Left lung (tissue), 10 donors: ENCODE data around the gene GPRASP2. TPM values are rescaled to one million over a fixed set of nuclear protein-coding genes. Genes with fewer than 3 reads are reported as not detected.
"Not testable (repeated sequence)": the region's sequence is repeated elsewhere in the genome, so short reads cannot be mapped to it uniquely, and the experiment has no call there.

Experiments used
- ATAC-seq: fragments of 200-7000 bp; cut with Tn5 transposase; one replicate; pipeline ENCODE4 v1.9.1; 2020; ENCODE audit warnings: moderate library complexity
- DNase-seq, 4 donors: peaks; one replicate each; pipeline ENCODE4 v3.0.0-alpha.2; 2013 to 2020
- H3K27ac ChIP-seq, 2 donors: fragments of 200-600 bp; sonication (generic) in 1 of 2; one replicate each; pipeline versions ENCODE4 v1.5.0 to v1.8.0; 2020 to 2021
- H3K27me3 ChIP-seq, 2 donors: fragments of 200-600 bp; sonication (generic) in 1 of 2; one replicate each; pipeline versions ENCODE4 v1.5.0 to v1.8.0; 2020 to 2021
- H3K36me3 ChIP-seq, 2 donors: fragments of 200-600 bp; sonication (generic) in 1 of 2; one replicate each; pipeline versions ENCODE4 v1.5.0 to v1.8.0; 2020 to 2021
- H3K4me1 ChIP-seq, 2 donors: fragments of 200-600 bp; one replicate each; pipeline ENCODE4 v1.8.0; 2021
- H3K4me3 ChIP-seq, 2 donors: fragments of 200-600 bp; sonication (generic) in 1 of 2; one replicate each; pipeline versions ENCODE4 v1.5.0 to v1.8.0; 2020 to 2021; ENCODE audit warnings: mild to moderate bottlenecking in 1 of 2
- H3K9me3 ChIP-seq, 2 donors: fragments of 200-600 bp; sonication (generic) in 1 of 2; one replicate each; pipeline versions ENCODE4 v1.5.0 to v1.8.0; 2020 to 2021
- CTCF ChIP-seq, 2 donors: fragments of 200-600 bp; sonication (generic) in 1 of 2; IDR thresholded peaks; one replicate each; pipeline versions ENCODE4 v1.5.0 to v1.8.0; 2021; ENCODE audit warnings: antibody characterized with exemption in 2 of 2
- intact Hi-C, 2 donors: fragments of 100-400 bp; cut with DNase I; formaldehyde crosslinking; loops; one replicate each; pipeline versions ENCODE4 v1.11.2 to v1.14.2; 2022
- polyA plus RNA-seq, 6 donors: library from polyadenylated mRNA; unstranded; fragments of 120-200 nt; gene quantifications; one replicate each; pipeline ENCODE4 v1.2.1, GENCODE V29; 2013; ENCODE audit not compliant: insufficient read length in 6 of 6
- total RNA-seq, 2 donors: library from RNA; stranded (reverse); fragmentation: NEBNext Ultra II Directional; extraction: Animal tissue kit (Norgen Biotek cat#: 25700); gene quantifications; one replicate each; pipeline ENCODE4 v1.2.1, GENCODE V29; 2021
- donor health status: DM: no; HTN: yes; CAD: no.
- donor health status: DM: no; HTN: no; CAD: no.

Gene GPRASP2
- total and polyA plus RNA-seq, 8 donors: 5.0 to 37.9 (median 33.9) TPM

DNA sequence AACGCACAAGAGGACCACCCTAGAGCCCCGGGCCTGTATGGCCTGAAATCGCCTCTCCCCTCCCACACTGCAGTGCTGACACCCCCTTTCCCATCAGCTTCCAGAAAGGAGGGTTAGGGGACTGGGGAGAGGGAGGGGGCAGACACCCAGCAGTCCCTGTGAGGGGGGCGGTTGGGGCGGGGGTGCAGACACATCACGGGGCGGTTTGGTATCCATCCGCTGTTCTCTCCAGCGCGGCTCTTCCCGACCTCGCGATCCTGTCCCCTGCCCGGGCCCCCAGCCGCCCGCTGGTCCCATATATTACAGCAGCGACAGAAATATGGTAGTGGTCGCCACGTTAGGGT, 404 bp upstream of the GPRASP2 start:
- H3K4me1 ChIP-seq: peaks cover 0 to 5% of the 10 kb centered on the region in 2 donors
- DNase-seq: peak in 1 of 4 donors; percentile 28
- TF ChIP-seq CTCF (IDR thresholded peaks at IDR 0.05): no peak
- no peaks in the 10 kb centered on the region for H3K9me3 ChIP-seq
- ATAC-seq: no peak
- H3K27ac ChIP-seq: no peak overlapping the region
- peak overlapping the region; percentile 43 to 47 for H3K4me3 ChIP-seq
- peaks cover 0 to 23% of the 10 kb centered on the region in 2 donors for H3K27me3 ChIP-seq
- H3K36me3 ChIP-seq: no peaks in the 10 kb centered on the region
- intact Hi-C loops: no loop called here

- Histone ChIP-seq H3K36me3 (no peaks in the 10 kb centered on the region), H3K4me3 (peak overlapping the region; percentile 43 to 47), H3K27me3 (peaks cover 0 to 23% of the 10 kb centered on the region in 2 donors), H3K4me1 (peaks cover 0 to 5% of the 10 kb centered on the region in 2 donors), H3K27ac (peak overlapping the region; percentile 65 to 67), H3K9me3 (no peaks in the 10 kb centered on the region)
- peak; percentile 46 to 53 for TF ChIP-seq CTCF (IDR thresholded peaks at IDR 0.05)
- intact Hi-C loops: no loop called here
- DNase-seq: peak in 3 of 4 donors; percentile 37 to 77 (median 55)
- peak; percentile 89 for ATAC-seq
These were observed 855 bp downstream of the GPRASP2 start for GRCh38 chrX:102712981-102713625.

DNA sequence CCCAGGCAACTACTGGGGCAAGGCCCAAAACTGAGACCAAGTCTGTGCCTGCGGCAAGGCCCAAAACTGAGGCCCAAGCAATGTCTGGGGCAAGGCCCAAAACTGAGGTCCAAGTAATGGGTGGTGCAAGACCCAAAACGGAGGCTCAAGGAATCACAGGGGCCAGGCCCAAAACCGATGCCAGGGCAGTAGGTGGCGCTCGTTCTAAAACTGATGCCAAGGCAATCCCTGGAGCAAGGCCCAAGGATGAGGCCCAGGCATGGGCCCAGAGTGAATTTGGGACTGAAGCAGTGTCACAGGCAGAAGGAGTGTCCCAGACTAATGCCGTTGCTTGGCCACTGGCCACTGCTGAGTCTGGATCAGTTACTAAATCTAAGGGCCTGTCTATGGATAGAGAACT, 2.7 kb downstream of the GPRASP2 start:
- Histone ChIP-seq H3K36me3 (no peaks in the 10 kb centered on the region), H3K4me1 (peaks cover 0 to 5% of the 10 kb centered on the region in 2 donors), H3K27ac (no peak overlapping the region), H3K9me3 (no peaks in the 10 kb centered on the region), H3K27me3 (peaks cover 0 to 23% of the 10 kb centered on the region in 2 donors), H3K4me3 (no peak overlapping the region)
- intact Hi-C loops: no loop called here
- DNase-seq: no peak
- no peak for ATAC-seq
- TF ChIP-seq CTCF (IDR thresholded peaks at IDR 0.05): no peak

DNA sequence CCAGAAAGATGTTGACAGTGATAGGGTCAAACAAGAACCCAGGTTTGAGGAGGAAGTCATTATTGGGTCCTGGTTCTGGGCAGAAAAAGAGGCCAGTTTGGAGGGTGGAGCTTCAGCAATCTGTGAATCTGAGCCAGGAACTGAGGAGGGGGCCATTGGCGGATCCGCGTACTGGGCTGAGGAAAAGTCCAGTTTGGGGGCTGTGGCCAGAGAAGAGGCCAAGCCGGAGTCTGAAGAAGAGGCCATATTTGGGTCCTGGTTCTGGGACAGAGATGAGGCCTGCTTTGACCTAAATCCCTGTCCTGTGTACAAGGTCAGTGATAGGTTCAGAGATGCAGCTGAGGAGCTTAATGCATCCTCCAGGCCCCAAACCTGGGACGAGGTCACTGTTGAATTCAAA, 3.7 kb downstream of the GPRASP2 start:
- intact Hi-C loops: no loop called here
- Histone ChIP-seq H3K4me3 (no peak overlapping the region), H3K27ac (no peak overlapping the region), H3K4me1 (peaks cover 0 to 5% of the 10 kb centered on the region in 2 donors), H3K27me3 (peaks cover 0 to 20% of the 10 kb centered on the region in 2 donors), H3K36me3 (no peaks in the 10 kb centered on the region), H3K9me3 (no peaks in the 10 kb centered on the region)
- ATAC-seq (no peak), DNase-seq (no peak)
- no peak for TF ChIP-seq CTCF (IDR thresholded peaks at IDR 0.05)

- peak within 1 kb of the TSS in 1 of 2 donors; percentile 8 for H3K27ac ChIP-seq
These were observed 8.3 kb downstream of the GPRASP2 start, which contains the start of gene GPRASP3 for GRCh38 chrX:102720237-102721168. Gene GPRASP3, plus strand, starts transcription at chrX:102720743. Its CDS starts 28,253 bp downstream, at chrX:102748996.

DNA sequence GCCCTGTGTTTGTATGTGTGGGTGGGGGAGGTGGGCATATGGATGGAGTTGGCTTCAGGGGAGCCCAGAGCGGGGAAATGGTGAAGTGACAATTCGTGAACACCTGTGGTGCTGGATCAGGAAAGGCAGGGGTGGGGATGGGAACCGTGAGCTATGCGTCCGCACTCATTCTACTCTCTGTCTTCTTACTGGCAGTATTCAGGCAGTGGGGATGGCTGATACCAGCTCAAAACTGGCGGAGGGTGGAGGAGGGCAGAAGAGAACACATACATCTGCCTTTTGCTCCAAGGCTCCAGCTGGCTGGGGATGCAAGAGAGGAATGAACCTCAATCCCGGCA, 8.9 kb downstream of the GPRASP2 start:
- peak; percentile 35 for ATAC-seq
- DNase-seq, intact Hi-C loops, H3K36me3 ChIP-seq, H3K27me3 ChIP-seq, H3K27ac ChIP-seq, H3K4me1 ChIP-seq, H3K9me3 ChIP-seq: not testable (repeated sequence)
- H3K4me3 ChIP-seq: peak overlapping the region; percentile 32 to 41

More at GRCh38 chrX:102720237-102721168, 8.3 kb downstream of the GPRASP2 start, which contains the start of gene GPRASP3:
- Histone ChIP-seq H3K9me3 (no peaks in the 10 kb centered on the region), H3K36me3 (no peaks in the 10 kb centered on the region), H3K4me3 (peak within 1 kb of the TSS; percentile 32 to 41), H3K4me1 (no peaks in the 10 kb centered on the region), H3K27me3 (no peaks in the 10 kb centered on the region)
- intact Hi-C loops: no loop called here
- DNase-seq (peak; percentile 66 to 95 (median 83)), ATAC-seq (peak; percentile 98)
- TF ChIP-seq CTCF (IDR thresholded peaks at IDR 0.05): no peak
